Measurements from ENCODE around the gene SMARCB1.

SMARCB1 gene

DNA sequence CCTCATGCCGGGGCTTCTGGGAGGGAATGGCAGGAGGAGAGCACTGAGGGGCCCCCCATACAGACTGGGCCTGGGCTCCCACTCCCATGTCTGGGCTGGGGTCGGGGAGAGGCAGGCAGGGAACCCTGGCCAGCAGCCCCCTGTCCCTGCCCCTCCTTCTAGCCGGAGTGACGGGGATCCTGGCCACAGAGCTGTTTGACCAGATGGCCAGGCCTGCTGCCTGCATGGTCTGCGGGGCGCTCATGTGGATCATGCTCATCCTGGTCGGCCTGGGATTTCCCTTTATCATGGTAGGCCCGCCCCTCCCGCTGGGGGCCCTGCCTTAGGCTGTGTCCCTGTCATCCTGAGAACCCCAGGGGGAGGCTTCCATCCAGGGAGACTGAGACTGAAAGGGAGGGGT is 97.4 kb downstream of the SMARCB1 start:
- Histone ChIP-seq H3K4me2 (ENCODE audit: low read length) (no peak overlapping the region), H3K4me1 (no peaks in the 10 kb centered on the region), H3K79me2 (no peaks in the 10 kb centered on the region), H3K27ac (no peak overlapping the region), H3K9me3 (ENCODE audit: control insufficient read depth, low read length) (no peaks in the 10 kb centered on the region), H3K36me3 (ENCODE audit: control insufficient read depth, insufficient read depth, low read length) (no peaks in the 10 kb centered on the region), H3K27me3 (ENCODE audit: control insufficient read depth, insufficient read depth, low read length) (no peaks in the 10 kb centered on the region), H3K9ac (no peak overlapping the region), H2AFZ (no peak overlapping the region), H3K4me3 (ENCODE audit: low read depth, low read length) (no peak overlapping the region)
- TF ChIP-seq, protein P1, sequence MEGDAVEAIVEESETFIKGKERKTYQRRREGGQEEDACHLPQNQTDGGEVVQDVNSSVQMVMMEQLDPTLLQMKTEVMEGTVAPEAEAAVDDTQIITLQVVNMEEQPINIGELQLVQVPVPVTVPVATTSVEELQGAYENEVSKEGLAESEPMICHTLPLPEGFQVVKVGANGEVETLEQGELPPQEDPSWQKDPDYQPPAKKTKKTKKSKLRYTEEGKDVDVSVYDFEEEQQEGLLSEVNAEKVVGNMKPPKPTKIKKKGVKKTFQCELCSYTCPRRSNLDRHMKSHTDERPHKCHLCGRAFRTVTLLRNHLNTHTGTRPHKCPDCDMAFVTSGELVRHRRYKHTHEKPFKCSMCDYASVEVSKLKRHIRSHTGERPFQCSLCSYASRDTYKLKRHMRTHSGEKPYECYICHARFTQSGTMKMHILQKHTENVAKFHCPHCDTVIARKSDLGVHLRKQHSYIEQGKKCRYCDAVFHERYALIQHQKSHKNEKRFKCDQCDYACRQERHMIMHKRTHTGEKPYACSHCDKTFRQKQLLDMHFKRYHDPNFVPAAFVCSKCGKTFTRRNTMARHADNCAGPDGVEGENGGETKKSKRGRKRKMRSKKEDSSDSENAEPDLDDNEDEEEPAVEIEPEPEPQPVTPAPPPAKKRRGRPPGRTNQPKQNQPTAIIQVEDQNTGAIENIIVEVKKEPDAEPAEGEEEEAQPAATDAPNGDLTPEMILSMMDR (IDR thresholded peaks at IDR 0.05): no peak
